CD4-positive, alpha-beta memory T cell (primary cell): Measurements from ENCODE around the gene APOC4. TPM values are rescaled to one million over a fixed set of nuclear protein-coding genes. Genes with fewer than 3 reads are reported as not detected.
A peak's percentile ranks its signal among the peaks of the same experiment; 100 is the strongest.

Experiments used
- CTCF ChIA-PET: fragments of 350-600 bp; sonication (Branson Sonifier 250); formaldehyde crosslinking; loops from one replicate; lab custom pipeline; 2021; ENCODE audit warnings: inconsistent platforms; ENCODE audit not compliant: partially characterized antibody; lab: Charles Lee
- POLR2A ChIA-PET: fragments of 350-600 bp; sonication (Branson Sonifier 250); formaldehyde crosslinking; loops from one replicate; lab custom pipeline; 2021; ENCODE audit not compliant: partially characterized antibody; lab: Charles Lee
- DNase-seq, 5 donors: peaks; one replicate each; pipeline versions ENCODE4 v3.0.0 to v3.0.0-alpha.2; 2020 to 2022; ENCODE audit warnings: mixed read lengths in 1 of 5
- H3K27ac ChIP-seq: one replicate; pipeline ENCODE4 v1.7.0; 2013; ENCODE audit warnings: low read depth, low read length
- H3K27me3 ChIP-seq: 2 replicates; pipeline ENCODE4 v1.7.0; 2013; ENCODE audit warnings: mild to moderate bottlenecking, low read length, moderate library complexity; ENCODE audit not compliant: insufficient read depth
- H3K36me3 ChIP-seq: 2 replicates; pipeline ENCODE4 v1.7.0; 2013; ENCODE audit warnings: mild to moderate bottlenecking, low read length, moderate library complexity; ENCODE audit not compliant: insufficient read depth
- H3K4me1 ChIP-seq: 2 replicates; pipeline ENCODE4 v1.7.0; 2013; ENCODE audit warnings: mild to moderate bottlenecking, low read length, moderate library complexity; ENCODE audit not compliant: insufficient read depth
- H3K4me3 ChIP-seq, 2 donors: one replicate each; pipeline ENCODE4 v1.7.0; 2013; ENCODE audit warnings: low read length in 2 of 2, mild to moderate bottlenecking in 1 of 2
- H3K9me3 ChIP-seq, 2 donors: one replicate each; pipeline ENCODE4 v1.7.0; 2013; ENCODE audit warnings: low read length in 2 of 2, control low read depth in 1 of 2; ENCODE audit not compliant: control insufficient read depth in 1 of 2
- H3K27ac Mint-ChIP-seq, 7 donors: one replicate each; pipeline ENCODE4 v1.8.0; 2020 to 2021; ENCODE audit warnings: mixed read lengths in 7 of 7, mild to moderate bottlenecking in 6 of 7, inconsistent platforms in 3 of 7, moderate library complexity in 3 of 7
- H3K27me3 Mint-ChIP-seq, 2 donors: one replicate each; pipeline ENCODE4 v1.8.0; 2020 to 2021; ENCODE audit warnings: mixed read lengths in 2 of 2
- H3K36me3 Mint-ChIP-seq, 2 donors: one replicate each; pipeline ENCODE4 v1.8.0; 2020 to 2021; ENCODE audit warnings: mixed read lengths in 2 of 2, inconsistent platforms in 1 of 2, mild to moderate bottlenecking in 1 of 2
- H3K4me1 Mint-ChIP-seq, 4 donors: one replicate each; pipeline ENCODE4 v1.8.0; 2020 to 2021; ENCODE audit warnings: mixed read lengths in 4 of 4, mild to moderate bottlenecking in 1 of 4
- H3K4me3 Mint-ChIP-seq, 8 donors: one replicate each; pipeline ENCODE4 v1.8.0; 2020 to 2021; ENCODE audit warnings: mixed read lengths in 8 of 8, mild to moderate bottlenecking in 7 of 8, moderate library complexity in 6 of 8, inconsistent platforms in 3 of 8
- H3K9me3 Mint-ChIP-seq, 8 donors: one replicate each; pipeline ENCODE4 v1.8.0; 2020 to 2021; ENCODE audit warnings: mixed read lengths in 8 of 8, mild to moderate bottlenecking in 5 of 8, inconsistent platforms in 3 of 8, moderate library complexity in 1 of 8
- intact Hi-C: fragments of 100-400 bp; cut with micrococcal nuclease; formaldehyde crosslinking; loops from one replicate; pipeline ENCODE4 v1.15.1; 2023
- polyA plus RNA-seq, 2 donors: library from polyadenylated mRNA; unstranded; fragments of 300-500 nt; fragmentation: Illumina TruSeq; gene quantifications; one replicate each; pipeline ENCODE4 v1.2.3, GENCODE V29; 2021
- total RNA-seq, 2 experiments: library from RNA; stranded (reverse); gene quantifications; one replicate each; pipeline ENCODE4 v1.2.3, GENCODE V29; 2021

APOC4 gene
- total and polyA plus RNA-seq, 4 experiments from 2014 or later: not detected

DNA sequence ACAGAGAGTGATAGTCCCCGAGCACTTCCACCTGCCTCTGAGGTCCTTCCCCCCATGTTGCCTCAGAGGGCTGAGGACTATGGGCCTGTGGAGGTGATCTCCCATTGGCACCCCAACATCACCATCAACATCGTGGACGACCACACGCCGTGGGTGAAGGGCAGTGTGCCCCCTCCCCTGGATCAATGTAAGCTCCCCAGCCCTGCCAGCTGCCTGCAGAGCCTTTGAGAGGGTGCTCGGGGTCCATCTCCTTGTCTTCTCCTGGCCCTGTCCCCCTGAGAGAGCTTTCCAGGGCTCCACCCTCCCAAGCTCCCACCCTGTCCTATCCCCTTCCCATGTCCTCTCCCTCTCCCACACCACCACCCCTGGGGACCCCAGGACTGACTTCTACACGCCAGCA lies 44.4 kb downstream of the APOC4 start:
- ChIA-PET POLR2A (no interaction called here), CTCF (no interaction called here)
- H3K27ac ChIP-seq: no peak overlapping the region
- H3K27me3 Mint-ChIP-seq: no peaks in the 10 kb centered on the region
- no peaks in the 10 kb centered on the region for H3K4me1 ChIP-seq
- no peak for DNase-seq
- H3K27me3 ChIP-seq: no peaks in the 10 kb centered on the region
- no peaks in the 10 kb centered on the region for H3K9me3 ChIP-seq
- intact Hi-C loops: no loop called here
- peak overlapping the region in 1 of 7 donors; percentile 64 for H3K27ac Mint-ChIP-seq
- H3K4me3 Mint-ChIP-seq: no peak overlapping the region
- H3K4me3 ChIP-seq: no peak overlapping the region
- peaks cover 37% of the 10 kb centered on the region for H3K36me3 ChIP-seq
- H3K4me1 Mint-ChIP-seq: peaks cover 0 to 3% (median 1%) of the 10 kb centered on the region in 4 donors
- H3K9me3 Mint-ChIP-seq: no peaks in the 10 kb centered on the region
- H3K36me3 Mint-ChIP-seq: peaks cover 11 to 50% of the 10 kb centered on the region in 2 donors

DNA sequence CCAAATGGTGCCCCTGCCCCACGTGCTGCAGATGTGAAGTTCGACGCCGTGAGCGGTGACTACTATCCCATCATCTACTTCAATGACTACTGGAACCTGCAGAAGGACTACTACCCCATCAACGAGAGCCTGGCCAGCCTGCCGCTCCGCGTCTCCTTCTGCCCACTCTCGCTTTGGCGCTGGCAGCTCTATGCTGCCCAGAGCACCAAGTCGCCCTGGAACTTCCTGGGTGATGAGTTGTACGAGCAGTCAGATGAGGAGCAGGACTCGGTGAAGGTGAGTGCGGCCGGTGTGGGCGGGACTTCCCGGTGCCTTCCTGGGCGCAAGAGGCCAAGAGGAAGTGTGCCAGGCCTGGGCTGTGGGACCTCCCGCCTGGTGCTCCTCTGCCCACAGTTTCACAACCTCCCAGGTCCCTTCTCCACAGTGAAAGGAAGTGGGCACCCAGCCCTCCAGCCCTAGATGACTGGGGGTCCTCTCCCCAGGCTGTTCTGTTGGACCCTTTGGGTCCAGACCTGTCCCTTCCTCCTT lies 45.2 kb downstream of the APOC4 start:
- no peaks in the 10 kb centered on the region for H3K27me3 Mint-ChIP-seq
- H3K9me3 ChIP-seq: no peaks in the 10 kb centered on the region
- H3K36me3 ChIP-seq: peaks cover 40% of the 10 kb centered on the region
- DNase-seq: no peak
- intact Hi-C loops: no loop called here
- H3K27ac ChIP-seq: no peak overlapping the region
- peaks cover 0 to 3% (median 1%) of the 10 kb centered on the region in 4 donors for H3K4me1 Mint-ChIP-seq
- peaks cover 17 to 54% of the 10 kb centered on the region in 2 donors for H3K36me3 Mint-ChIP-seq
- POLR2A ChIA-PET: no interaction called here
- no peak overlapping the region for H3K4me3 Mint-ChIP-seq
- CTCF ChIA-PET: no interaction called here
- no peak overlapping the region for H3K4me3 ChIP-seq
- H3K4me1 ChIP-seq: no peaks in the 10 kb centered on the region
- H3K27me3 ChIP-seq: no peaks in the 10 kb centered on the region
- H3K27ac Mint-ChIP-seq: peak overlapping the region in 2 of 7 donors; percentile 42 to 56
- no peaks in the 10 kb centered on the region for H3K9me3 Mint-ChIP-seq

DNA sequence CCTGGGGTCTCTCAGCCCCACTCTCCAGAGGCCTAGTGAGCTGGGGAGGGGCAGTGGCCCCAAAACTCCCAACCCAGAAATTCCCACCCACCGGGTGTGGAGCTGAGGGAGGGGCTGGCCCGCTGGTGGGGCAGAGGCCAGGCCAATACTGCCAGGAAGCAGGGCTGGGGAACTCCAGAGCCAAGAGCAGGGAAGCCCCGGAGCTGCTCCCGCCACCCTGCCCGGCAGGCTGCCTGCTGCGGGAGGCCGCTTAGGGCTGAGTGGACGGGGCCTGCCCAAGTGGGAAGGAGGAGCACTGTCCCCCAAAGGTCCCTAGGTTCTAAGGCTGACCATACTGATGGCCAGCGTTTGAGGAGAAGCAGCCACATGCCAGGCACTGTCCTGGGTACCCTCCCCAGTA lies 46.2 kb downstream of the APOC4 start:
- Histone ChIP-seq H3K27me3 (no peaks in the 10 kb centered on the region), H3K9me3 (no peaks in the 10 kb centered on the region), H3K27ac (no peak overlapping the region), H3K36me3 (peaks cover 34% of the 10 kb centered on the region), H3K4me3 (no peak overlapping the region), H3K4me1 (no peaks in the 10 kb centered on the region)
- H3K4me1 Mint-ChIP-seq: peaks cover 0 to 3% (median 1%) of the 10 kb centered on the region in 4 donors
- intact Hi-C loops: no loop called here
- no peak for DNase-seq
- no peak overlapping the region for H3K27ac Mint-ChIP-seq
- no peaks in the 10 kb centered on the region for H3K27me3 Mint-ChIP-seq
- no peaks in the 10 kb centered on the region for H3K9me3 Mint-ChIP-seq
- POLR2A ChIA-PET: interaction anchor here (1.2 kb wide), 1 partner anchor 14 kb away, joined by 3 read pairs; no protein-coding TSS in a partner anchor
- CTCF ChIA-PET: interaction anchor here (0.8 to 1.7 kb wide), 7 partner anchors 12 to 194 kb away, joined by 3 to 13 read pairs (median 3); partner anchors contain the start of gene PPP1R37
- H3K4me3 Mint-ChIP-seq: no peak overlapping the region
- H3K36me3 Mint-ChIP-seq: peaks cover 15 to 51% of the 10 kb centered on the region in 2 donors

DNA sequence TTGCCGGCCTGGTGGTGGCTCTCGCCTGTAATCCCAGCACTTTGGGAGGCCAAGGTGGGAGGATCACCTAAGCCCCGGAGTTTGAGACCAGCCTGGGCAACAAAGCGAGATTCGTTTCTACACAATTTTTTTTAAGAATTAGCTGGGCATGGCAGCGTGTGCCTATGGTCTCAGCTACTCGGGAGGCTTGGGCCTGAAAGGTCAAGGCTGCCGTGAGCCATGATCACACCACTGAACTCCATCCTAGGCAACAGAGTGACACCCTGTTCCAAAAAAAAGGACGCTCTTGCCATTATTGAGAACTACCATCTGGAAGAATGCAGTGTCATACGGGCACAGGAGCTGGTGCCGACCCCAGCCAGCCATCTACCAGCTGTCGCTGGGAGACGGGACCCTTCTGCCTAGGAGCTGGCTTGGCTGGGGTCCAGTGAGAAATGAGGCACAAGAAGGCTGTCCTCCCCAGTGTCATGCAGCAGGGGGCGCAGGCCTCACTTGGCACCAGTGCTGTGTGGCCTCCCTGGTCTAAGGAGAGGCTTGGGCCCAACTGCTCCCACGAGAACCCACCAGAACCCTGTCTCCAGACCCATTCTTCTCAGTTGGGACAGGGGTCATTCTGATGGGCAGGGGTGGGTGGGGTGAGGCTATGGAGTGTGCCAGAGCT lies 47.0 kb downstream of the APOC4 start:
- H3K27ac ChIP-seq: no peak overlapping the region
- H3K4me3 ChIP-seq: no peak overlapping the region
- Mint-ChIP-seq H3K36me3 (peaks cover 14 to 53% of the 10 kb centered on the region in 2 donors), H3K9me3 (no peaks in the 10 kb centered on the region), H3K27me3 (no peaks in the 10 kb centered on the region), H3K4me3 (peak overlapping the region in 1 of 8 donors; percentile 12), H3K4me1 (peaks cover 0 to 3% (median 1%) of the 10 kb centered on the region in 4 donors), H3K27ac (peak overlapping the region in 6 of 7 donors; percentile 47 to 83 (median 70))
- H3K27me3 ChIP-seq: no peaks in the 10 kb centered on the region
- intact Hi-C loops: loop anchor here (1.0 kb wide), 1 partner anchor 70 kb away; no protein-coding TSS in a partner anchor
- ChIA-PET POLR2A (interaction anchor here (1.2 kb wide), 1 partner anchor 13 kb away, joined by 3 read pairs; no protein-coding TSS in a partner anchor), CTCF (interaction anchor here (0.8 to 1.7 kb wide), 13 partner anchors 9 to 194 kb away, joined by 3 to 13 read pairs (median 3); partner anchors contain the start of gene PPP1R37)
- H3K9me3 ChIP-seq: no peaks in the 10 kb centered on the region
- H3K36me3 ChIP-seq: peaks cover 32% of the 10 kb centered on the region
- DNase-seq: peak; percentile 58 to 74 (median 65)
- H3K4me1 ChIP-seq: no peaks in the 10 kb centered on the region

DNA sequence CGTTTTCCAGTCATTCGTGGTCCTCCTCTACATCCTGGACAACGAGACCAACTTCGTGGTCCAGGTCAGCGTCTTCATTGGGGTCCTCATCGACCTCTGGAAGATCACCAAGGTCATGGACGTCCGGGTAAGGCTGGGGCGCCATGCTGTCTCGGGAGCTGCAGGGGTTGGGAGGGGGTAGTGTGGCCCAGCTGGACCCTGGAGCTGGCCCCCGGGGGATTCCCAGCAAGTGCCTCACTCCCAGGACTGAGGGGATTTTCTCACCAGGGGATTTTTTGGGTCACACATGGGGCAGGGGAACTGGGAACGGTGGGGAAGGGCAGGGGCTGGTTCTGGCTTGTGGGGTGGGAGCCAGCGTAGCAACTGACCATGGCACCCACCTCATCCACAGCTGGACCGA lies 48.4 kb downstream of the APOC4 start:
- no peaks in the 10 kb centered on the region for H3K4me1 ChIP-seq
- no peak overlapping the region for H3K4me3 Mint-ChIP-seq
- no peaks in the 10 kb centered on the region for H3K9me3 Mint-ChIP-seq
- intact Hi-C loops: no loop called here
- CTCF ChIA-PET: interaction anchor here (1.0 to 1.6 kb wide), 3 partner anchors 10 to 69 kb away, joined by 3 to 10 read pairs (median 5); no protein-coding TSS in a partner anchor
- peaks cover 21% of the 10 kb centered on the region for H3K36me3 ChIP-seq
- H3K27me3 Mint-ChIP-seq: no peaks in the 10 kb centered on the region
- POLR2A ChIA-PET: no interaction called here
- H3K27ac Mint-ChIP-seq: peak overlapping the region in 1 of 7 donors; percentile 43
- DNase-seq: no peak
- no peak overlapping the region for H3K27ac ChIP-seq
- no peaks in the 10 kb centered on the region for H3K9me3 ChIP-seq
- H3K4me1 Mint-ChIP-seq: peaks cover 0 to 3% (median 1%) of the 10 kb centered on the region in 4 donors
- peaks cover 10 to 46% of the 10 kb centered on the region in 2 donors for H3K36me3 Mint-ChIP-seq
- H3K4me3 ChIP-seq: no peak overlapping the region
- no peaks in the 10 kb centered on the region for H3K27me3 ChIP-seq

- peaks cover 10 to 40% of the 10 kb centered on the region in 2 donors for H3K36me3 Mint-ChIP-seq
- peaks cover 21% of the 10 kb centered on the region for H3K36me3 ChIP-seq
- H3K27me3 Mint-ChIP-seq: no peaks in the 10 kb centered on the region
Observed at GRCh38 chr19:44990966-44991365, 48.9 kb downstream of the APOC4 start.

More at GRCh38 chr19:44990966-44991365, 48.9 kb downstream of the APOC4 start:
- DNase-seq: peak in 1 of 5 donors; percentile 23
- H3K27ac Mint-ChIP-seq: no peak overlapping the region
- no peaks in the 10 kb centered on the region for H3K4me1 ChIP-seq
- peaks cover 0 to 3% (median 1%) of the 10 kb centered on the region in 4 donors for H3K4me1 Mint-ChIP-seq
- H3K9me3 Mint-ChIP-seq: no peaks in the 10 kb centered on the region
- H3K4me3 ChIP-seq: no peak overlapping the region
- CTCF ChIA-PET: interaction anchor here (1.6 kb wide), 1 partner anchor 69 kb away, joined by 10 read pairs; no protein-coding TSS in a partner anchor
- H3K9me3 ChIP-seq: no peaks in the 10 kb centered on the region
- no peak overlapping the region for H3K27ac ChIP-seq
- H3K4me3 Mint-ChIP-seq: no peak overlapping the region
- intact Hi-C loops: no loop called here
- POLR2A ChIA-PET: no interaction called here
- no peaks in the 10 kb centered on the region for H3K27me3 ChIP-seq
